HepG2 (cell line): Measurements from ENCODE around the gene SLC2A2. TPM values are rescaled to one million over a fixed set of nuclear protein-coding genes. Genes with fewer than 3 reads are reported as not detected.
A peak's percentile ranks its signal among the peaks of the same experiment; 100 is the strongest.

Experiments
- AGO1 ChIP-seq: fragments of 200-400 bp; formaldehyde crosslinking; IDR thresholded peaks from 2 replicates; pipeline ENCODE4 v1.6.1; 2017; ENCODE audit warnings: mild to moderate bottlenecking, low read depth, low read length, moderate library complexity; ENCODE audit not compliant: poor library complexity, severe bottlenecking
- ARID4A ChIP-seq: sonication (generic); formaldehyde crosslinking; IDR thresholded peaks from 2 replicates; pipeline ENCODE4 v1.5.0; 2020; ENCODE audit warnings: mild to moderate bottlenecking, missing genetic modification reagents, borderline replicate concordance
- ARNT2 ChIP-seq: sonication (generic); formaldehyde crosslinking; IDR thresholded peaks from 2 replicates; pipeline ENCODE4 v1.8.0; 2022; ENCODE audit warnings: mild to moderate bottlenecking, low read depth, missing genetic modification reagents, moderate library complexity
- EED ChIP-seq: sonication (generic); formaldehyde crosslinking; IDR thresholded peaks from 2 replicates; pipeline ENCODE4 v1.5.0; 2020; ENCODE audit warnings: mild to moderate bottlenecking, missing genetic modification reagents
- HCFC1 ChIP-seq: fragments of 150-350 bp; IDR thresholded peaks from 2 replicates; pipeline ENCODE4 v1.6.1; 2014; ENCODE audit warnings: low read depth, low read length
- IRF2 ChIP-seq: IDR thresholded peaks from 2 replicates; pipeline ENCODE4 v1.6.1; 2018; ENCODE audit warnings: missing genetic modification reagents, missing compliant biosample characterization
- NFYC ChIP-seq: IDR thresholded peaks from 2 replicates; pipeline ENCODE4 v1.6.1; 2016; ENCODE audit warnings: missing genetic modification reagents, missing compliant biosample characterization
- NR2F6 ChIP-seq, 2 experiments: IDR thresholded peaks; 2 replicates each; pipeline ENCODE4 v1.6.1; 2016; ENCODE audit warnings: antibody characterized with exemption in 1 of 2, mild to moderate bottlenecking in 1 of 2
- PAX8 ChIP-seq: sonication (generic); formaldehyde crosslinking; IDR thresholded peaks from 2 replicates; pipeline ENCODE4 v1.8.0; 2022; ENCODE audit warnings: mild to moderate bottlenecking, missing genetic modification reagents, borderline replicate concordance
- PHF5A ChIP-seq: IDR thresholded peaks from one replicate; pipeline ENCODE4 v1.6.1; 2018; ENCODE audit warnings: low read depth, missing genetic modification reagents; ENCODE audit not compliant: unreplicated experiment
- PTBP1 ChIP-seq: fragments of 200-400 bp; formaldehyde crosslinking; IDR thresholded peaks from 2 replicates; pipeline ENCODE4 v1.6.1; 2018; ENCODE audit warnings: low read length, low read depth; ENCODE audit not compliant: poor library complexity, severe bottlenecking
- TRIM24 ChIP-seq: sonication (generic); formaldehyde crosslinking; IDR thresholded peaks from 2 replicates; pipeline ENCODE4 v1.8.0; 2022; ENCODE audit warnings: mild to moderate bottlenecking, missing genetic modification reagents
- ZBTB3 ChIP-seq: sonication (generic); formaldehyde crosslinking; IDR thresholded peaks from 2 replicates; pipeline ENCODE4 v1.4.0; 2020; ENCODE audit warnings: low read depth, mild to moderate bottlenecking, moderate library complexity, missing genetic modification reagents, borderline replicate concordance
- ZNF619 ChIP-seq: sonication (generic); formaldehyde crosslinking; IDR thresholded peaks from 2 replicates; pipeline ENCODE4 v1.4.0; 2020; ENCODE audit warnings: mild to moderate bottlenecking, missing genetic modification reagents
- ZNF773 ChIP-seq: sonication (generic); formaldehyde crosslinking; IDR thresholded peaks from 2 replicates; pipeline ENCODE4 v1.4.0; 2020; ENCODE audit warnings: missing genetic modification reagents, borderline replicate concordance
- polyA plus RNA-seq, 8 experiments: library from polyadenylated mRNA; depleted of rRNA in 3 of 8; stranded (reverse) in 7 of 8; unstranded in 1 of 8; fragments of >200 nt; fragmentation: Illumina TruSeq in 4 of 8; extraction: Trizol in 4 of 8; gene quantifications; 2 replicates each; pipeline versions ENCODE4 v1.2.1 to v1.2.3, GENCODE V29; 2011 to 2016; ENCODE audit warnings: low read depth in 4 of 8, missing spikeins in 1 of 8, mixed read lengths in 1 of 8; ENCODE audit not compliant: insufficient read depth in 1 of 8
- total RNA-seq, 5 experiments: library from RNA; depleted of rRNA; stranded (reverse); fragments of >200 nt; fragmentation: Illumina TruSeq; extraction: Trizol; gene quantifications; 2 replicates each; pipeline ENCODE4 v1.2.3, GENCODE V29; 2016; ENCODE audit warnings: low read depth in 1 of 5
- TF ChIP-seq, protein P1 (sequence below): sonication (generic); formaldehyde crosslinking; IDR thresholded peaks from 2 replicates; pipeline ENCODE4 v1.5.1; 2020; ENCODE audit warnings: mild to moderate bottlenecking, missing genetic modification reagents, borderline replicate concordance
- TF ChIP-seq, protein P2 (sequence below): IDR thresholded peaks from 2 replicates; pipeline ENCODE4 v1.6.1; 2016; ENCODE audit warnings: mild to moderate bottlenecking, missing biosample characterization, missing genetic modification reagents

Gene SLC2A2
- total and polyA plus RNA-seq, 2 of the 13 experiments (the other 11 are each of a cell fraction or from before 2014, with no cell fraction given) = 19.5 to 23.2 TPM

GRCh38 chr3:171013822-171014748, 12.4 kb downstream of the SLC2A2 start (continued):
- TF ChIP-seq TRIM24 (CRISPR knock-in tag) (peak; percentile 81), PAX8 (no peak), ZBTB3 (CRISPR knock-in tag) (no peak), PHF5A (CRISPR knock-in tag) (no peak), ARNT2 (CRISPR knock-in tag) (no peak), AGO1 (no peak), IRF2 (CRISPR knock-in tag) (peak; percentile 74; the same call in 1 of the 2 replicates), ZNF773 (CRISPR knock-in tag) (no peak), ARID4A (no peak), HCFC1 (no peak), PTBP1 (no peak), NR2F6 (IDR thresholded peaks at IDR 0.05) (peak; percentile 97), NR2F6 (CRISPR knock-in tag; IDR thresholded peaks at IDR 0.05) (peak; percentile 94), ZNF619 (no peak), NFYC (CRISPR knock-in tag) (peak; percentile 21; the same call in 1 of the 2 replicates), EED (CRISPR knock-in tag) (no peak)
- TF ChIP-seq, protein P1, sequence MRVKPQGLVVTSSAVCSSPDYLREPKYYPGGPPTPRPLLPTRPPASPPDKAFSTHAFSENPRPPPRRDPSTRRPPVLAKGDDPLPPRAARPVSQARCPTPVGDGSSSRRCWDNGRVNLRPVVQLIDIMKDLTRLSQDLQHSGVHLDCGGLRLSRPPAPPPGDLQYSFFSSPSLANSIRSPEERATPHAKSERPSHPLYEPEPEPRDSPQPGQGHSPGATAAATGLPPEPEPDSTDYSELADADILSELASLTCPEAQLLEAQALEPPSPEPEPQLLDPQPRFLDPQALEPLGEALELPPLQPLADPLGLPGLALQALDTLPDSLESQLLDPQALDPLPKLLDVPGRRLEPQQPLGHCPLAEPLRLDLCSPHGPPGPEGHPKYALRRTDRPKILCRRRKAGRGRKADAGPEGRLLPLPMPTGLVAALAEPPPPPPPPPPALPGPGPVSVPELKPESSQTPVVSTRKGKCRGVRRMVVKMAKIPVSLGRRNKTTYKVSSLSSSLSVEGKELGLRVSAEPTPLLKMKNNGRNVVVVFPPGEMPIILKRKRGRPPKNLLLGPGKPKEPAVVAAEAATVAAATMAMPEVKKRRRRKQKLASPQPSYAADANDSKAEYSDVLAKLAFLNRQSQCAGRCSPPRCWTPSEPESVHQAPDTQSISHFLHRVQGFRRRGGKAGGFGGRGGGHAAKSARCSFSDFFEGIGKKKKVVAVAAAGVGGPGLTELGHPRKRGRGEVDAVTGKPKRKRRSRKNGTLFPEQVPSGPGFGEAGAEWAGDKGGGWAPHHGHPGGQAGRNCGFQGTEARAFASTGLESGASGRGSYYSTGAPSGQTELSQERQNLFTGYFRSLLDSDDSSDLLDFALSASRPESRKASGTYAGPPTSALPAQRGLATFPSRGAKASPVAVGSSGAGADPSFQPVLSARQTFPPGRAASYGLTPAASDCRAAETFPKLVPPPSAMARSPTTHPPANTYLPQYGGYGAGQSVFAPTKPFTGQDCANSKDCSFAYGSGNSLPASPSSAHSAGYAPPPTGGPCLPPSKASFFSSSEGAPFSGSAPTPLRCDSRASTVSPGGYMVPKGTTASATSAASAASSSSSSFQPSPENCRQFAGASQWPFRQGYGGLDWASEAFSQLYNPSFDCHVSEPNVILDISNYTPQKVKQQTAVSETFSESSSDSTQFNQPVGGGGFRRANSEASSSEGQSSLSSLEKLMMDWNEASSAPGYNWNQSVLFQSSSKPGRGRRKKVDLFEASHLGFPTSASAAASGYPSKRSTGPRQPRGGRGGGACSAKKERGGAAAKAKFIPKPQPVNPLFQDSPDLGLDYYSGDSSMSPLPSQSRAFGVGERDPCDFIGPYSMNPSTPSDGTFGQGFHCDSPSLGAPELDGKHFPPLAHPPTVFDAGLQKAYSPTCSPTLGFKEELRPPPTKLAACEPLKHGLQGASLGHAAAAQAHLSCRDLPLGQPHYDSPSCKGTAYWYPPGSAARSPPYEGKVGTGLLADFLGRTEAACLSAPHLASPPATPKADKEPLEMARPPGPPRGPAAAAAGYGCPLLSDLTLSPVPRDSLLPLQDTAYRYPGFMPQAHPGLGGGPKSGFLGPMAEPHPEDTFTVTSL (CRISPR knock-in tag) = peak; percentile 99
- TF ChIP-seq, protein P2, sequence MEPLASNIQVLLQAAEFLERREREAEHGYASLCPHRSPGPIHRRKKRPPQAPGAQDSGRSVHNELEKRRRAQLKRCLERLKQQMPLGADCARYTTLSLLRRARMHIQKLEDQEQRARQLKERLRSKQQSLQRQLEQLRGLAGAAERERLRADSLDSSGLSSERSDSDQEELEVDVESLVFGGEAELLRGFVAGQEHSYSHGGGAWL = no peak
